ENCODE data around the gene PTPN22. TPM values are rescaled to one million over a fixed set of nuclear protein-coding genes. Genes with fewer than 3 reads are reported as not detected.

The PTPN22 gene
- polyA plus RNA-seq, 3 donors: 9.7 to 43.7 (median 29.7) TPM

DNA sequence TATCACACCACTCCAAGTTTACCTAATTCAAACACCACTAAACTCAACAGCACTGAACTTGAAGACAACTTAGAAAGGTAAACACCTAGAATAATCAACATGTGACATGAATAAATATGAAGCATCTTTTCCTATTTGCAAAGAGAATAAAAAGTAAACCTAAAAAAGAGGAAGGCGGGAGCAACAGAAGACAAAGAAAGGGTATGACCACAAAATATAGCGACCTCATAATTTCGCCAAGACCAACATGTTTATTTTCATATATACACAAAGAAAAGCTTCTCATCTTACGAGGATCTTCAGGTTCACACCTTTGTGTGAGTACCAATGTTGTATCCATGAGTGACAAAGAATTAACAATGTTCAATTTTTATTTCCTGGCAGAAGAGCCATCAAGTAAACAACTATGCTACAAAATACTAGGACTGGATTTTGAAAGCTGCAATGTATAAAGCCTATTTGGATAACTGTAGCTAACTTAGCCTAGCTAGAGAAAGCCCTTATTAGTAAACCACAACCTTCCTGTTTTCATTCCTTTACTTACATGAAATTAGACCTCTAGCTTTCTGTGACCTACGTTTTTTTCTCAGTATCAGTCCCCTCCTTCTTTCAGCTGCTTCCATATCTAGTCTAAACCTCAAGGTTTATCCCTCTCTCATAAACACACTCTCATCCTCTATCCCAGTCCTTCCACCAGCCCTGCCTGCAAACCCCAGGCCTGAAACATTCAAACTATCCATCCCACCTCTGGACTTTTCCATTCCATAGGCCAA is 91.0 kb downstream of the PTPN22 start:
- Mint-ChIP-seq H3K27ac (no peak overlapping the region), H3K36me3 (peaks cover 17 to 26% of the 10 kb centered on the region in 2 donors), H3K4me3 (no peak overlapping the region), H3K4me1 (peaks cover 5% of the 10 kb centered on the region), H3K27me3 (ENCODE audit: low read depth in 3 of 3) (no peaks in the 10 kb centered on the region), H3K9me3 (no peaks in the 10 kb centered on the region)
- peak overlapping the region in 1 of 2 donors; percentile 31 for H3K27ac ChIP-seq (ENCODE audit: low read depth in 1 of 2, low read length in 2 of 2)
- no peak overlapping the region for H2AFZ ChIP-seq (ENCODE audit: insufficient read depth, low read depth, low read length, poor library complexity, severe bottlenecking)
- H3K27me3 ChIP-seq (ENCODE audit: control insufficient read depth in 2 of 2, insufficient read depth in 2 of 2, low read length in 2 of 2): no peaks in the 10 kb centered on the region
- no peak for DNase-seq
- TF ChIP-seq, protein P1, sequence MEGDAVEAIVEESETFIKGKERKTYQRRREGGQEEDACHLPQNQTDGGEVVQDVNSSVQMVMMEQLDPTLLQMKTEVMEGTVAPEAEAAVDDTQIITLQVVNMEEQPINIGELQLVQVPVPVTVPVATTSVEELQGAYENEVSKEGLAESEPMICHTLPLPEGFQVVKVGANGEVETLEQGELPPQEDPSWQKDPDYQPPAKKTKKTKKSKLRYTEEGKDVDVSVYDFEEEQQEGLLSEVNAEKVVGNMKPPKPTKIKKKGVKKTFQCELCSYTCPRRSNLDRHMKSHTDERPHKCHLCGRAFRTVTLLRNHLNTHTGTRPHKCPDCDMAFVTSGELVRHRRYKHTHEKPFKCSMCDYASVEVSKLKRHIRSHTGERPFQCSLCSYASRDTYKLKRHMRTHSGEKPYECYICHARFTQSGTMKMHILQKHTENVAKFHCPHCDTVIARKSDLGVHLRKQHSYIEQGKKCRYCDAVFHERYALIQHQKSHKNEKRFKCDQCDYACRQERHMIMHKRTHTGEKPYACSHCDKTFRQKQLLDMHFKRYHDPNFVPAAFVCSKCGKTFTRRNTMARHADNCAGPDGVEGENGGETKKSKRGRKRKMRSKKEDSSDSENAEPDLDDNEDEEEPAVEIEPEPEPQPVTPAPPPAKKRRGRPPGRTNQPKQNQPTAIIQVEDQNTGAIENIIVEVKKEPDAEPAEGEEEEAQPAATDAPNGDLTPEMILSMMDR (IDR thresholded peaks at IDR 0.05): no peak
- whole genome bisulfite sequencing (ENCODE audit: insufficient coverage): 11% methylated on average over 4 of the region's 5 CpGs
- H3K4me1 ChIP-seq (ENCODE audit: control insufficient read depth in 1 of 2, insufficient read depth in 2 of 2, low read length in 2 of 2): peaks cover 38 to 49% of the 10 kb centered on the region in 2 donors
- intact Hi-C loops (cut with micrococcal nuclease): no loop called here
- peaks cover 11 to 16% of the 10 kb centered on the region in 2 donors for H3K36me3 ChIP-seq (replicated peaks in 1 of 2; ENCODE audit: control insufficient read depth in 1 of 2, insufficient read depth in 2 of 2, low read length in 2 of 2)
- no peak overlapping the region for H3K9ac ChIP-seq (ENCODE audit: insufficient read depth, low read length, poor library complexity, severe bottlenecking)
- H3K79me2 ChIP-seq (ENCODE audit: insufficient read depth, low read length): peaks cover 68% of the 10 kb centered on the region
- H3K9me3 ChIP-seq (replicated peaks in 1 of 2; ENCODE audit: control insufficient read depth in 1 of 2, insufficient read depth in 1 of 2, low read length in 2 of 2): no peaks in the 10 kb centered on the region
- H4K20me1 ChIP-seq (ENCODE audit: insufficient read depth, low read length): peaks cover 52% of the 10 kb centered on the region
- H3K4me2 ChIP-seq (replicated peaks; ENCODE audit: extremely low read depth, low read length, poor library complexity, severe bottlenecking): no peak overlapping the region
- no peak overlapping the region for H3K4me3 ChIP-seq (replicated peaks in 1 of 3; ENCODE audit: low read depth in 2 of 3, low read length in 3 of 3)

GRCh38 chr1:113779542-113779941 is 92.0 kb downstream of the PTPN22 start:
- no peak overlapping the region for H3K27ac ChIP-seq (ENCODE audit: low read depth in 1 of 2, low read length in 2 of 2)
- Mint-ChIP-seq H3K27ac (no peak overlapping the region), H3K36me3 (peaks cover 21 to 34% of the 10 kb centered on the region in 2 donors), H3K4me3 (no peak overlapping the region), H3K27me3 (ENCODE audit: low read depth in 3 of 3) (no peaks in the 10 kb centered on the region), H3K4me1 (peaks cover 4% of the 10 kb centered on the region), H3K9me3 (peaks cover 0 to 1% (median 0%) of the 10 kb centered on the region in 7 donors)
- no peak overlapping the region for H2AFZ ChIP-seq (ENCODE audit: insufficient read depth, low read depth, low read length, poor library complexity, severe bottlenecking)
- H3K9me3 ChIP-seq (replicated peaks in 1 of 2; ENCODE audit: control insufficient read depth in 1 of 2, insufficient read depth in 1 of 2, low read length in 2 of 2): no peaks in the 10 kb centered on the region
- no peak overlapping the region for H3K9ac ChIP-seq (ENCODE audit: insufficient read depth, low read length, poor library complexity, severe bottlenecking)
- H3K36me3 ChIP-seq (replicated peaks in 1 of 2; ENCODE audit: control insufficient read depth in 1 of 2, insufficient read depth in 2 of 2, low read length in 2 of 2): peaks cover 18 to 27% of the 10 kb centered on the region in 2 donors
- no peak overlapping the region for H3K4me3 ChIP-seq (replicated peaks in 1 of 3; ENCODE audit: low read depth in 2 of 3, low read length in 3 of 3)
- peaks cover 60% of the 10 kb centered on the region for H3K79me2 ChIP-seq (ENCODE audit: insufficient read depth, low read length)
- no peak overlapping the region for H3K4me2 ChIP-seq (replicated peaks; ENCODE audit: extremely low read depth, low read length, poor library complexity, severe bottlenecking)
- peaks cover 37 to 47% of the 10 kb centered on the region in 2 donors for H3K4me1 ChIP-seq (ENCODE audit: control insufficient read depth in 1 of 2, insufficient read depth in 2 of 2, low read length in 2 of 2)
- TF ChIP-seq, protein P1 (IDR thresholded peaks at IDR 0.05): no peak
- peaks cover 51% of the 10 kb centered on the region for H4K20me1 ChIP-seq (ENCODE audit: insufficient read depth, low read length)
- intact Hi-C loops (cut with micrococcal nuclease): no loop called here
- DNase-seq: no peak
- WGBS (ENCODE audit: insufficient coverage): 97% methylated on average over 6 of the region's 6 CpGs
- no peaks in the 10 kb centered on the region for H3K27me3 ChIP-seq (ENCODE audit: control insufficient read depth in 2 of 2, insufficient read depth in 2 of 2, low read length in 2 of 2)

Measured in CD14-positive monocyte (primary cell).